DMS 273 (cell line): Measurements from ENCODE around the gene AMPD1.

Experiments used
- DNase-seq: peaks from one replicate; lab custom pipeline; 2025; ENCODE audit not compliant: unreplicated experiment; lab: John Stamatoyannopoulos, UW

Gene AMPD1

DNA sequence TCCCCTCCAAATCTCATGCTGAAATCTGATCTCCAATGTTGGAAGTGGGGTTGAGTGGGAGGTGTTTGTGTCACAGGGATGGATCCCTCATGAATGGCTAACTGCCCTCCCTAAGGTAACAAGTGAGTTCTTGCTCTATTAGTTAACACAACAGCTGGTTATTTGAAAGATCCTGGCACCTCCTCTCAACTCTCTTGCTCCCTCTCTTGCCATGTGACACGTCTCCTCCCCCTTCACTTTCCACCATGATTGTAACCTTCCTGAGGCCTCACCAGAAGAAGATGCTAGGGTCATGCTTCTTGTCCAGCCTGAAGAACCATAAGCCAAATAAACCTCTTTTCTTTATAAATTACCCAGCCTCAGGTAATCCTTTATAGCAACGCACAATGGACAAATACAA, 54.0 kb downstream of the AMPD1 start:
- no peak for DNase-seq

DNA sequence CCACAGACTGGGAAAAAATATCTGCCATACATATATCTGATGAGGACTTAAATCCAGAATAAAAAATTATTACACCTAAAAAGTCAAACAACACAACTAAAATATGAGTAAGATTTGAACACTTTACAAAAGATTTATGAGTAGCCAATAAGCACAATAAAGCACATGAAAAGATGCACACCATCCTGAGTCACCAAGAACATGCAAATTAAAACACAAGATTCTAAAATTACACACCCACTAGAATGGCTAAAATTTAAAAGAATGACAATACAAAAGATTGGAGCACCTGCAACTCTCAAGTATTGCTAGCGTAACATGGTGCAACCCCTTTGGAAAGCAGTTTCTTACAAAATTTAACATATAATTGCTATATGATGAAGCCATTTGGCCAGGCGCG, 56.4 kb downstream of the AMPD1 start:
- no peak for DNase-seq

GRCh38 chr1:114632427-114632826, 62.9 kb downstream of the AMPD1 start:
- DNase-seq: no peak

GRCh38 chr1:114627107-114627506, 68.2 kb downstream of the AMPD1 start:
- no peak for DNase-seq

- DNase-seq: no peak
Observed at GRCh38 chr1:114623364-114623763, 72.0 kb downstream of the AMPD1 start.
